Posterior vena cava (tissue), 2 donors: ENCODE measurements around the gene ACO2. TPM values are rescaled to one million over a fixed set of nuclear protein-coding genes. Genes with fewer than 3 reads are reported as not detected.

Source experiments
- DNase-seq: peaks from one replicate; pipeline ENCODE4 v3.0.0-alpha.2; 2020; ENCODE audit warnings: low spot score
- intact Hi-C, 2 donors: fragments of 100-400 bp; cut with DNase I; formaldehyde crosslinking; loops; one replicate each; pipeline versions ENCODE4 v1.14.1 to v1.14.2; 2022 to 2023
- total RNA-seq, 2 donors: library from RNA; stranded (reverse); fragmentation: NEBNext Ultra II Directional; extraction: Animal tissue kit (Norgen Biotek cat#: 25700); gene quantifications; one replicate each; pipeline ENCODE4 v1.2.1, GENCODE V29; 2021
- donor health status: DM: yes; HTN: yes; CAD: no.
- donor health status: DM: yes; HTN: yes; CAD: no.

Gene ACO2
- total RNA-seq, 2 donors from 2014 or later, result 61.4 to 63.8 TPM

DNA sequence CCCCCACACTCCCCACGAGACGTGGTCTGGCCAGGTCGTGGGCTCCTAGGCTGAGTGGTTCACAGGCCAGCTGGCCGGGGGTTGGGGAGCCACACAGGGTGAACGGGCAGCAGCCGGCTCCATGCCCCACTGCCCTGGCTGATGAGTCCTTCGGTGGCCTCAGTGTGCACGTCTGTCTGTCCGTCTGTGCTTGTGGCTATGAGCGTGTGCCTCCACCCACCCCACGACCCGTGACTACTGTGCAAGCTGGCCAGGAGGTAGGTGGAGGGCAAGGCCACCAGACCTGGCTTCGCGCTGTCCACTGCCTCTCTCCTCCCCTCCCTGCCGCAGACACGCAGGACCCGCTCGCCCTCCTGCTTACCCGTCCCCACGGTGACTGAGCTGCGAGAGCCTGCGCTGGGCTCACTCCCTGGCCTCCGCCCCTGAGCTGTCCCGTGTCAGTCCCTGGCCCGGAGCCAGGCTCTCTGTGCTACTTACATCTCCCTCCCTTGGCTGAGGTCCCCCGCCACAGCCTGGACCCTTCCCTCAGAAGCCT, 106.0 kb downstream of the ACO2 start:
- intact Hi-C loops, result no loop called here
- peak; percentile 92 for DNase-seq

DNA sequence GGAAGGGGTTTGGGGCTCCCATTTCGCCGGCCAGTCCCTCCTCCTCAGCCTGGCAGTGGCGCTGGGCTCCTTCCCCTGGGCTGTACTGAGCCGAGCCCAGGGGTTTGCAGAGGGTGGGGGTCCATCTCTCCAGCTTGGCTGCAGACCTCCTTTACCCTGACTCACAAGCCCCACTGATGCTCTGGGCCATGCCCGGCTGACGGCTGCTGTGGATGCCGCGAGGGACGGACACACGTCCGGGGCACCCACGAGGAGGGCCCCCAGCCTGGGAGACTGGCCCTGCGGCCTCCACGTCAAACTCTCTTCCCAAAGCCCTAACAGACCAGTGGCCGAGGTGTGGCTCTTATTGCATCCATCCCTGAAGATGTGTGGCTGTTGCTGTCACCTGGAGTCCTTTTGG, 106.6 kb downstream of the ACO2 start:
- intact Hi-C loops, result no loop called here
- no peak for DNase-seq

DNA sequence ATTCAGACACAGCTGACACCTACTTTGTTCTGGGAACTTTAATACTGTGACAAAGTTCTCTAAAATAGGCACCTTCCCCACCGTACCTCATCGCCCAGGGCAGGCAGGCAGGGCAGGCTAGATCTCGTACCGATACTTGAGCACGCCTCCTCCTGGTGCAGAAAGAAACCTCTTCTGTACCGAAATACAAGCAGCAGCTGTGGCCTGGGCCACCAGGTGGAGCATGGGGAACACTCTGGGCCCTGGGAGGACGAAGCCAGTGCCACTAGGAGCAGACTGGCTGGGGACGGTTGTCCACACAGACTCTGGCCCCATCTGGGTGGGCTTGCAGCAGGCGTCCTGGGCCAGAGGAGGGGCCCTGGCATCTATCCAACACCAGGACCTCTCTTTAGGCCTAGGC, 108.0 kb downstream of the ACO2 start:
- no peak for DNase-seq
- intact Hi-C loops, result no loop called here

DNA sequence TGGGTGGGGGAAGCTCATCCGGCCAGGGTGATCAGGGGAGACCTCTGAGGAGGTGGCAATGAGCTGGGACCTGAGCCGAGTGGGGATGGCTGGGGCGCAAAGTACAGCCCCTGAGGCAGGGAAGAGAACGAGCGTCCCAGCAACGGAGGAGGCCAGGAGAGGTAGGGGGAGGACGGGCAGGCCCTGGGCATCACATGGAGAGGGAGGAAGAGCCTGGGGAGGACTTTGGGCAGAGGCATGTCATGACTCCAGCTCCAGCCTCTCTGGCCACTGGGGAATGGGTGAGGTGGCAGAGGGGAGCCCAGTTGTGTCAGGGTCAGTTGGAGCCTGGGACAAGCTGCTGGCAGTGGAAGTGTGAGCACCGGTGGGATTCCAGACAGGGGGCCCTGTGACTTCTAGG, 109.2 kb downstream of the ACO2 start:
- intact Hi-C loops, result no loop called here
- DNase-seq, result no peak

Other genes starting within 250 kb of the ACO2 start
- 1 to 10 TPM; 1.8 to 1.9 TPM for gene CHADL, start 228.2 kb upstream of the ACO2 start, total RNA-seq
- 10 to 100 TPM; 26.2 to 39.4 TPM for gene RANGAP1, start 182.9 kb upstream of the ACO2 start, total RNA-seq
- gene ZC3H7B, start 167.6 kb upstream of the ACO2 start, total RNA-seq, result 10 to 100 TPM; 36.1 to 41.7 TPM
- 10 to 100 TPM; 10.5 to 20.5 TPM for gene TEF, start 87.2 kb upstream of the ACO2 start, total RNA-seq
- 10 to 100 TPM; 36.8 to 37.0 TPM for gene TOB2, start 22.3 kb upstream of the ACO2 start, total RNA-seq
- 10 to 100 TPM; 27.5 to 33.5 TPM for gene PHF5A, start 425 bp upstream of the ACO2 start, total RNA-seq
- 10 to 100 TPM; 29.9 to 35.4 TPM for gene POLR3H, start 75.4 kb downstream of the ACO2 start, total RNA-seq
- 10 to 100 TPM; 11.5 to 27.0 TPM for gene CSDC2, start 91.9 kb downstream of the ACO2 start, total RNA-seq
- gene PMM1, start 120.7 kb downstream of the ACO2 start, total RNA-seq, result 10 to 100 TPM; 17.9 to 18.8 TPM
- 10 to 100 TPM; 22.1 to 22.7 TPM for gene DESI1, start 151.9 kb downstream of the ACO2 start, total RNA-seq
- 100 to 1,000 TPM; 145 to 154 TPM for gene XRCC6, start 152.2 kb downstream of the ACO2 start, total RNA-seq
- gene SNU13, start 219.8 kb downstream of the ACO2 start, total RNA-seq, result 100 to 1,000 TPM in 1 of 2 donors, 10 to 100 TPM in 1; 86.2 to 103 TPM
- gene MEI1, start 230.4 kb downstream of the ACO2 start, total RNA-seq, result 1 to 10 TPM; 1.4 to 4.3 TPM